Liver (tissue), 3 donors: Measurements from ENCODE around the gene SPIN2A.
"Not testable (repeated sequence)": the region's sequence is repeated elsewhere in the genome, so short reads cannot be mapped to it uniquely, and the experiment has no call there.

Source experiments
- RAD21 ChIP-seq, 2 donors: IDR thresholded peaks; 2 replicates each; pipeline ENCODE4 v1.6.1; 2016; ENCODE audit warnings: antibody characterized with exemption in 2 of 2, mild to moderate bottlenecking in 2 of 2
- TAF1 ChIP-seq: conservative IDR thresholded peaks from 2 replicates; pipeline ENCODE4 v1.6.1; 2016; ENCODE audit warnings: antibody characterized with exemption, mild to moderate bottlenecking
- YY1 ChIP-seq: IDR thresholded peaks from 2 replicates; pipeline ENCODE4 v1.6.1; 2016; ENCODE audit warnings: antibody characterized with exemption, mild to moderate bottlenecking
- TF ChIP-seq, protein P1 (sequence below): fragments of 150-350 bp; IDR thresholded peaks from 2 replicates; pipeline ENCODE4 v1.5.1; 2017; ENCODE audit warnings: improper control_type of control experiment, low read depth, low read length; ENCODE audit not compliant: missing input control
- TF ChIP-seq, protein P2 (sequence below): IDR thresholded peaks from 2 replicates; pipeline ENCODE4 v1.6.1; 2016; ENCODE audit warnings: antibody characterized with exemption, mild to moderate bottlenecking
- TF ChIP-seq, protein P3 (sequence below): IDR thresholded peaks from 2 replicates; pipeline ENCODE4 v1.6.1; 2016; ENCODE audit warnings: antibody characterized with exemption
- donor health status: healthy.
- donor health status: healthy.

DNA sequence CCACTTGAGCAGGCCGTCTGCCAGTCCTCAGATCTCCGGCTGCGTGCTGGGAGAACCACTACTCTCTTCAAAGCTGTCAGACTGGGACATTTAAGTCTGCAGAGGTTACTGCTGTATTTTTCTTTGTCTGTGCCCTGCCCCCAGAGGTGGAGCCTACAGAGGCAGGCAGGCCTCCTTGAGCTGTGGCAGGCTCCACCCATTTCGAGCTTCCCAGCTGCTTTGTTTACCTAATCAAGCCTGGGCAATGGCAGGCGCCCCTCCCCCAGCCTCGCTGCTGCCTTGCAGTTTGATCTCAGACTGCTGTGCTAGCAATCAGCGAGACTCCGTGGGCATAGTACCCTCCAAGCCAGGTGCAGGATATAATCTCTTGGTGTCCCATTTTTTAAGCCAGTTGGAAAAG, 15.0 kb upstream of the SPIN2A start:
- TF ChIP-seq TAF1; RAD21 (IDR thresholded peaks at IDR 0.05); YY1: not testable (repeated sequence)
- TF ChIP-seq, protein P1, sequence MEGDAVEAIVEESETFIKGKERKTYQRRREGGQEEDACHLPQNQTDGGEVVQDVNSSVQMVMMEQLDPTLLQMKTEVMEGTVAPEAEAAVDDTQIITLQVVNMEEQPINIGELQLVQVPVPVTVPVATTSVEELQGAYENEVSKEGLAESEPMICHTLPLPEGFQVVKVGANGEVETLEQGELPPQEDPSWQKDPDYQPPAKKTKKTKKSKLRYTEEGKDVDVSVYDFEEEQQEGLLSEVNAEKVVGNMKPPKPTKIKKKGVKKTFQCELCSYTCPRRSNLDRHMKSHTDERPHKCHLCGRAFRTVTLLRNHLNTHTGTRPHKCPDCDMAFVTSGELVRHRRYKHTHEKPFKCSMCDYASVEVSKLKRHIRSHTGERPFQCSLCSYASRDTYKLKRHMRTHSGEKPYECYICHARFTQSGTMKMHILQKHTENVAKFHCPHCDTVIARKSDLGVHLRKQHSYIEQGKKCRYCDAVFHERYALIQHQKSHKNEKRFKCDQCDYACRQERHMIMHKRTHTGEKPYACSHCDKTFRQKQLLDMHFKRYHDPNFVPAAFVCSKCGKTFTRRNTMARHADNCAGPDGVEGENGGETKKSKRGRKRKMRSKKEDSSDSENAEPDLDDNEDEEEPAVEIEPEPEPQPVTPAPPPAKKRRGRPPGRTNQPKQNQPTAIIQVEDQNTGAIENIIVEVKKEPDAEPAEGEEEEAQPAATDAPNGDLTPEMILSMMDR: not testable (repeated sequence)
- TF ChIP-seq, protein P2, sequence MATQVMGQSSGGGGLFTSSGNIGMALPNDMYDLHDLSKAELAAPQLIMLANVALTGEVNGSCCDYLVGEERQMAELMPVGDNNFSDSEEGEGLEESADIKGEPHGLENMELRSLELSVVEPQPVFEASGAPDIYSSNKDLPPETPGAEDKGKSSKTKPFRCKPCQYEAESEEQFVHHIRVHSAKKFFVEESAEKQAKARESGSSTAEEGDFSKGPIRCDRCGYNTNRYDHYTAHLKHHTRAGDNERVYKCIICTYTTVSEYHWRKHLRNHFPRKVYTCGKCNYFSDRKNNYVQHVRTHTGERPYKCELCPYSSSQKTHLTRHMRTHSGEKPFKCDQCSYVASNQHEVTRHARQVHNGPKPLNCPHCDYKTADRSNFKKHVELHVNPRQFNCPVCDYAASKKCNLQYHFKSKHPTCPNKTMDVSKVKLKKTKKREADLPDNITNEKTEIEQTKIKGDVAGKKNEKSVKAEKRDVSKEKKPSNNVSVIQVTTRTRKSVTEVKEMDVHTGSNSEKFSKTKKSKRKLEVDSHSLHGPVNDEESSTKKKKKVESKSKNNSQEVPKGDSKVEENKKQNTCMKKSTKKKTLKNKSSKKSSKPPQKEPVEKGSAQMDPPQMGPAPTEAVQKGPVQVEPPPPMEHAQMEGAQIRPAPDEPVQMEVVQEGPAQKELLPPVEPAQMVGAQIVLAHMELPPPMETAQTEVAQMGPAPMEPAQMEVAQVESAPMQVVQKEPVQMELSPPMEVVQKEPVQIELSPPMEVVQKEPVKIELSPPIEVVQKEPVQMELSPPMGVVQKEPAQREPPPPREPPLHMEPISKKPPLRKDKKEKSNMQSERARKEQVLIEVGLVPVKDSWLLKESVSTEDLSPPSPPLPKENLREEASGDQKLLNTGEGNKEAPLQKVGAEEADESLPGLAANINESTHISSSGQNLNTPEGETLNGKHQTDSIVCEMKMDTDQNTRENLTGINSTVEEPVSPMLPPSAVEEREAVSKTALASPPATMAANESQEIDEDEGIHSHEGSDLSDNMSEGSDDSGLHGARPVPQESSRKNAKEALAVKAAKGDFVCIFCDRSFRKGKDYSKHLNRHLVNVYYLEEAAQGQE: not testable (repeated sequence)
- TF ChIP-seq, protein P3, sequence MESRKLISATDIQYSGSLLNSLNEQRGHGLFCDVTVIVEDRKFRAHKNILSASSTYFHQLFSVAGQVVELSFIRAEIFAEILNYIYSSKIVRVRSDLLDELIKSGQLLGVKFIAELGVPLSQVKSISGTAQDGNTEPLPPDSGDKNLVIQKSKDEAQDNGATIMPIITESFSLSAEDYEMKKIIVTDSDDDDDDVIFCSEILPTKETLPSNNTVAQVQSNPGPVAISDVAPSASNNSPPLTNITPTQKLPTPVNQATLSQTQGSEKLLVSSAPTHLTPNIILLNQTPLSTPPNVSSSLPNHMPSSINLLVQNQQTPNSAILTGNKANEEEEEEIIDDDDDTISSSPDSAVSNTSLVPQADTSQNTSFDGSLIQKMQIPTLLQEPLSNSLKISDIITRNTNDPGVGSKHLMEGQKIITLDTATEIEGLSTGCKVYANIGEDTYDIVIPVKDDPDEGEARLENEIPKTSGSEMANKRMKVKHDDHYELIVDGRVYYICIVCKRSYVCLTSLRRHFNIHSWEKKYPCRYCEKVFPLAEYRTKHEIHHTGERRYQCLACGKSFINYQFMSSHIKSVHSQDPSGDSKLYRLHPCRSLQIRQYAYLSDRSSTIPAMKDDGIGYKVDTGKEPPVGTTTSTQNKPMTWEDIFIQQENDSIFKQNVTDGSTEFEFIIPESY: not testable (repeated sequence)
